SHP77 treated with DMSO at 0.1 percent for 48 hours (cell line): ENCODE results near the gene LSAMP.

ENCODE experiments used
- DNase-seq: peaks from one replicate; lab custom pipeline; 2025; lab: John Stamatoyannopoulos, UW

LSAMP gene

DNA sequence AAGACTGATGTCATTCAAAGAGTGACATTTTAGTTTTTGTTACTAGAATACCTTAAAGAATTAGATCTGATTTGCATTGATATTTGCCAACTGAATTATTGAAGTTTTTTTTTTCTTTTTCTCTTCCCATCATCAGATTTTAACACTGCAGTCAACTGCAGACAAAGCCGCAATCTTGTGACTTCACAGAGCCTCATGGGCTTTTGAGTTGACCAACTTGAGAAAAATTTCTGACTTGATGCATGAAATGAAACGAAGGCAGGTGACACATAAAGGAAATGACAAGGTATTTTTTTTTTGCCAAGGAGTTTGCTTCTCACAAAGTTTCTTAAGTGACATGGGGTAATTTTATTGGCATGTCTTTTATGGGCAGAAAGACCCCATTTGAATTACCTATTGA lies 438.3 kb downstream of the LSAMP start:
- DNase-seq, result no peak

DNA sequence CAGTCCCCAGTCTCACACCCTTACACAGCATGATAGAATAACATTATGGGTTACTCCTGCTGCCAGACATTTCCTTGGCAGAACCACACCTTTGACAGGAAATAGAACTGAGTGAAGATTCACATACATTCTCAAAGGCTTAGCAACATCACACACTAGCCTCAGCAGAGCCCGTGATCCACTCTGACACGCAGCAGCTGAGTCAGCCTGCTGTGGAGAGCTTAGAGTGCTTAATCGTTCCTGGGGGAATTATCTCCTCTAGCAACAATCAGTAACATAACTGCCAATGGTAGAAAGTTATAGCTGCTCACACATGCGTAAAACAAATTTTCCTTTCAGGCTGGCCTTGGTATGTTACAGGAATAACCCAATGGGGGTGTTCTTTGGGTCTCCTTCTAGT lies 439.9 kb downstream of the LSAMP start:
- DNase-seq, result no peak

DNA sequence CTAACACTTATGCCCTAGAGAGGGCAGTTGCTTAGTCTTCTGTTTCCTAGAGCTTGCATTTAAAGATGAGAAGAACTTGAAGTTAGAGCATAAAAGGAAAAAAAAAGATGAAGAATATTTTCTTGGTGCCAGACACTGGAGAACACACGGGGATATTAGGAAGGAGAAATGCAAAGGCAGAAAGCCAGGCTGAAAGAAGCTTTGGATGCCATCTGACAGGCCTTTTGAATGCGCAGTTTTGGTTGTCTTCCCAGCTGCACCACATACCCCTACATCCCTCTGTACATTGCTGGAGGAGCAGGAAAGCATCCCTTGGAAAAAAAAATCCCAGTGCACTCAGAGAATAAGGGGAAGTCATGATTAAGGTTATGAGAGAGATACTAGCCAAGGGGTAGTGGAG lies 443.1 kb downstream of the LSAMP start:
- no peak for DNase-seq

- no peak for DNase-seq
Observed at GRCh38 chr3:116001151-116001621, 444.1 kb downstream of the LSAMP start.

- peak; percentile 69 for DNase-seq
Observed at GRCh38 chr3:116000311-116000710, 445.0 kb downstream of the LSAMP start.

GRCh38 chr3:115999613-116000012 lies 445.7 kb downstream of the LSAMP start:
- peak; percentile 28 for DNase-seq

DNA sequence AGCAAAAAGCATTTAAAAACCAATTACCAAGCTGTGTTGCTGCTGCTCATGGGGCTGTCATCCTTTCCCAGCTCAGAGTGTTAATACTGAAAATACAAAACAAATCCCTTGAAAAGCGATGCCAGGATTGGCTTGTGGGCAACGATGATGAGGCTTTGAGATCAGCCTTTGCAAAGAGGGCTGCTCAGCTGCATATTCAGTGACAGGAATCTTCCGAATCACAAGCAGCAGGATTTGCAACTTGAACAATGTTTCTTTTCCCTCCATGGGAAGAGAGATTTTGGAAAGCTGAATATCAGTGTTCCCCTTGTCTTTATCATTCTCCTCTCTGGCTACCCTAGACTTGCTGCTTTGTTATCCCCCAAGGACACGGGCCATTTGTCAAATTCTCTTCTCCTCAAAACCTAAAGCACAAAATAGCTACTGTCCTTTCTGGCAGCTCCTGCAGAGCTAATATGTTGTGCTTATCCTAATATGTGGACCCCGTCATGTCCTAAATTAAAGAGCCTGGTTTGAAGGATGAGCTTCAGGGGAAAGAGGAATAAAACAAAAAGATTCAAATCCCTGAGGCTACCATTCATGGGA lies 446.2 kb downstream of the LSAMP start:
- DNase-seq, result no peak

DNA sequence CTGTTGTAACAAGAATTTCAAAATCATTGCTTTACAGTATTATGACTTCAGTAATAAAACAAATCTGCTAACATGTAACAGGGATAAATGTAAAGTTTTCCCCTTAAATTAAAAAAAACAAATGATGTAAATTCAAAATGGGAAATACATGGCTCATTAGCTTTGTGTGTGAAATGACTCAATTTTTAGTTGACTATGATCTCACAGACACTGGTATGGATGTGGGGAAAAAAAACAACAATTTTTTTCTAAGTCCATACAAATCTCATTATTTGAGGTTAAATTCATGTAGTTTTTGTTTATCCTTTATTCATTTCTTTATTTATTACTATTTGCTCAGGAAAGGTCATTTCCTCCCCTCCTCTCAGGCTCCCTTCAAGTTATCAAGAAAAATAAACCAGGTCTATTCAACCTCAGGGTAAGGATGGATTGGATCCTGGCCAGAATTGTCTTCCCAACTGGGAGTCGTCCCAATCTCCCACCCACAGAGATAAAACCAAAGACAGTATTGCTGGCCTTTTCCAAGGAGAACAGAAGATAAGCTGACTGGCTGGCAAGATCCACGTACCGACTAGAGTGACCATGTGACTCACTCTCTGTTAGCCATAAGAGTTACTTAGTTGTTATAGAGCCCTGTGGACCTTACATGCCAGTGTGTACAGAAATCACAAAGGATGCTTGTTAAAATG lies 448.7 kb downstream of the LSAMP start:
- no peak for DNase-seq

- DNase-seq, result no peak
Observed at GRCh38 chr3:115990669-115991068, 454.6 kb downstream of the LSAMP start.

- DNase-seq, result no peak
Observed at GRCh38 chr3:115989684-115990421, 455.4 kb downstream of the LSAMP start.

DNA sequence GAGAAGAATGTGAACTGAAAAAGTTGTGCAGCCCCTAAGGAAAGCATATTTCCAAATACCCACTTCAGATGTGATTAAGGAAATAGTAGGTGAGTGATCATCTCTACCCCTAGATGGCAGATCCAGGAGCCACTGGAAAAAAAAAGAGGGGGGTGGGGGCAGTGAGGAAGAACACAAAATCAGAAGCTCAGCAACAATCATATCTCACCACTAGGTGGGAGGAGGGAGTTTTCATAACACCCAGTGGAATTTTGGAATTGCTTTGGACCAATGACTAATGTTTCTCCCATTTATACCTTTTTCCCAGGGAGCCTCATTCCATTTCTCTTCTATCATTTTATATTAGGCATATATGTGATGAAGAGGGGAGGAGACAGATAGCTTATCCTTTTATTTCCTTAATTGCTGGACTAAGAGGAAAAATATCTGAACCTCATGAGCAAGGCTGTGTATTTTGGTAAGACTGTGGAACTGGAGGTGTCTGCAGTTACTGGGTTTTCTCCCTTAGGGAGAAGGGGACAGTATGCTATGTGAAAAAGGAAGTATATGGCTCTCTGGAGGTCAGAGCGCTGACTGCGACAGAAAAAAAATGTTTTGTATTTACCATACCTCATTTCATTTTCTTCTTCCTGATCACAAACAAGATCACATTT lies 458.6 kb downstream of the LSAMP start:
- no peak for DNase-seq

DNA sequence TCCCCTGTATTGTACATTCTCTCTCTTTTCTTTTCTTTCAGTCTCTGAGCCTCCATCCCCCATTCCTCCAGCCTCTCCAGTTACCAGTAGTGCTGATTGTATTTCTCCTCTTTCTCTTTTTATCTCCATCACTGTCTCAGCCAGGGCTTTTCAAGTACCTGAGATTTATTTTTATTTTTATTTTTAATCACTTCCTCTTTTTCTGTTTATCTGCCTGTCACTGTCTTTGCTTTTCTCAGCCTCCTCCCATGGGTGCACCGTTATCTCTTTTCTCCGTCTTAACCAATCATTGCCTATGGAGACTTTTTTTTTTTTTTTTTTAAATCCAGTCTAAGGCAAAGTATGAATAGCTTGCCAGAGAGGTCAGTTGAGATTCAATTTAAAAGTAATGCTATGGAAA lies 462.7 kb downstream of the LSAMP start:
- no peak for DNase-seq

DNA sequence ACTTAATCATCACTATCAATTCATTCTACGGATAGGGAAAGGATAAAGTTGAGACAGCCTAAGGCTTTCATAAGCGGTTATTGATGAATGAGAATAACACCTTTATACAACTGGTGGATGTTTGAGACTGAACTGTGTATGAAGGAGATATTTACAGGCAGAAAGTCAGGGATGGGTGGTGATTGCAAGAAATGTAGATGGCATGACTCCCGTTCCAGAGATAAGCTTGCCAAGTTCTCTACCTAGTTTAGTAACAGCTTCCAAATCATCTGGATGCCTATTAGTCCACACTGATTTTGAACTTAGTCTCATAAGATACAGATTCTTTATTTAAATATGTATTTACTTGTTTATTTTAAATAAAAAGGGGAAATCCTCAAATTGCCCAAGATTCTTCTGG lies 463.2 kb downstream of the LSAMP start:
- DNase-seq, result no peak

DNA sequence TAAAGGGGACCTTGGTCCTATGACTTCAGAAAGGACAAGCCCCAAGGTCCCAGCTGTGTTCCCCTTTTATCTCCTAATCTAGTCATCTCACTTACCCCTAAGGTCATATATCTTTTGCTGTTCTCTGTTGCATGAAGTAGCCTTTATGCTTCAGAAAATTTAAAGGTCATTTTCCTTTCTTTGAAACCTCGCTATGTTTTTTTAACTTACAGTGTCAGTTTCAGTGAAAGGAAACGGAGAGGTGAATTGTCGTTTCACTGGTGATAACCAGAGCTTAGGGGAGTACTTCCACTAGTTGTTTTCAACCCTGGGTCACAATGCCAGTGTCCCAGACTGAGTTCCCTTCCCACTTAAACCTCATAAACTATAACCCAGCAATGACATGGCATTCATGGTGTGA lies 464.6 kb downstream of the LSAMP start:
- DNase-seq, result no peak

DNA sequence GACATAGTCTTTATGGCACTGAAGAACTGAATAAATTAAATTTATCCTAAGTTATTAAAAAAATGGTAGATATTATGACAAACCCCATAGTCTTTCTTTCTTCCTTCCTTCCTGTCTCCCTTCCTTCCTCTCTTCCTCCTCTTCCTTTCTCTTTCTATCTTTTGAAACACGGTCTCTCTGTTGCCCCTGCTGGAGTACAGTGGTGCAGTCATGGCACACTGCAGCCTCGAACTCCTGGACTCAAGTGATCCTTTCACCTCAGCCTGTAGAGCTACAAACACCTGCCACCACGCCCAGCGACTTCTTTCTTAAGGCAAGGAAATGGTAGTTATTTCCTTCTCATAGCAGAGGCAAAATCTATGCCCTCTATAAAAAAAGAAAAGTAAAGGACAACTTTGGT lies 467.4 kb downstream of the LSAMP start:
- no peak for DNase-seq

DNA sequence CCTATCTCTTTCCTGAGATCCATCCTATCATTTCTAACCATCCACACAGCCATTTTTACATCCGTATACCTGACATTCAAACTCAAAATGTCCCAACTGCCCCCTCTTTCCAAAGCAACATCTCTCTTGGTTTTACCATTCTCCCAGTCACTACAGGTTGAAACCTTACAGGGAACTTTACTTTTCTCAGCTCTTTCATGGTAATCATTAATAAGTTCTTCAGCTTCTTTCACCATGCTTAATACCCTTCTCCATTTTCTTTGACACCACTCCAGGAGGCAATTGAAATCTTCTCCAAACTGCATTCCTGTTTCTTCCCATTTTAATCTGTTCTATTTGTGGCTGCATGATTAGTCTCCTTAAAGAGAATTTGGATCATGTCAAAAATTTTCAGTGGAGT lies 469.5 kb downstream of the LSAMP start:
- no peak for DNase-seq

- DNase-seq, result peak; percentile 58
Observed at GRCh38 chr3:115975353-115975752, 469.9 kb downstream of the LSAMP start.

- DNase-seq, result no peak
Observed at GRCh38 chr3:115974940-115975339, 470.3 kb downstream of the LSAMP start.

DNA sequence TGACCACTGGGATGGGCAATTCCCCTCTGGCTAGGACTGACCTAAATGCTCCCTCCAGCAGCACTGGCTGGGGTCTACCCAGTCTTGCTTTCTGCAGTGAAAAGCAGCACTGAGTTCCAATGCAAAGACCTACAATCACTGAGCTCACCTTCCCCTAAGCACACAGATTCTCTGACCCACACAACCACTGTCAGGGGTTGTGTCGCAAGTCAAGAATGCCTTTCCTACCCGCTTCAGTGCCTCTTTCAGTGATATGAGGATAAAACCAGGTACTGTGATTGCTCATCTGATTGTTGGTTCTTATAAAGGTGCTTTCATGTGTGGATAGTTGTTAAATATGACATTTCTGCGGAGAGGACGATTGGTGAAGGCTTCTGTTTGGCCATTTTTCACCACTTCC lies 476.4 kb downstream of the LSAMP start:
- DNase-seq, result no peak

GRCh38 chr3:115961380-115961779 lies 483.9 kb downstream of the LSAMP start:
- DNase-seq, result no peak

GRCh38 chr3:115960799-115961198 lies 484.5 kb downstream of the LSAMP start:
- no peak for DNase-seq

DNA sequence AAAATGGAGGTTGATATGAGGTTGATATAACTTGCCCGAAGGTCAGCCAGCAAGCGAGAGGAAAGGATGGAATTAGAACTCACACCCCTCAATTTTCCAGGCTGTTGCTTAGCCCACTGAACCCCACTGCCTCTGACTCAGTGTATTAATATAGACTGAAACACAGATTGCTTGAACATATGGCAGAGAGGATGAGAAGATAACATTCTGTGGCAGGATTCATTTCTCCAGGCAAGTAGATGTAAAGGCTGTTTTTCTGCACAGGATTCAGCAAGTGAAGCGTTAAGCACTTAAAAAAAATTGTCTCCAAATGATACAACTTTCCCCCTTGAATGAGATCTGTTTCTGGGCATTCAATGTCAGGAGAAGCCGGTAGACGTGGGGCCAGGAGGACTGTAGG lies 486.8 kb downstream of the LSAMP start:
- no peak for DNase-seq

DNA sequence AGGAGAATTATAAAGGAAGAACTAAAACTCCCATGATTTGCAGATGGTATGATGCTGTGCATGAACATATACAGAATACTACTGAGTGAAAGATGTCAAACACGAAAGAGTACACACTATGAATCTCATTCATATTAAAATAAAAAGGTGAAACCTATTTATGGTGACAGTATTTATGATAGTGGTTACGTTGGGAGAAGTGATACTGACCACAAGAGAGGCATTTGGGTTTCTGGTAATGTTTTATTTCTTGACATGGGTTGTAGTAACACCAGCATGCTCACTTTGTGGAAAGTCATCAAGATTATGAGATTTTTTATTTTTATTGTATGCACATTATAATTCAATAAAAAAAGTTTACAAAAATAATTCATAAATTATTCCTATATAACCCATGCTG lies 498.0 kb downstream of the LSAMP start:
- no peak for DNase-seq
